ENCODE measurements around the gene EPPIN.

The EPPIN gene

GRCh38 chr20:45564760-45565276, 17.6 kb upstream of the EPPIN start:
- H3K4me3 ChIP-seq (replicated peaks; ENCODE audit: low read depth, low read length) = no peak overlapping the region
- no peak for TF ChIP-seq CTCF (IDR thresholded peaks at IDR 0.05; ENCODE audit: low read length, missing control alignments)
- DNase-seq (ENCODE audit: low read depth) = no peak

GRCh38 chr20:45555198-45555597, 8.0 kb upstream of the EPPIN start:
- DNase-seq (ENCODE audit: low read depth) = no peak
- no peak for TF ChIP-seq CTCF (IDR thresholded peaks at IDR 0.05; ENCODE audit: low read length, missing control alignments)
- H3K4me3 ChIP-seq (replicated peaks; ENCODE audit: low read depth, low read length) = no peak overlapping the region

- TF ChIP-seq CTCF (IDR thresholded peaks at IDR 0.05; ENCODE audit: low read length, missing control alignments) = no peak
- no peak for DNase-seq (ENCODE audit: low read depth)
- H3K4me3 ChIP-seq (replicated peaks; ENCODE audit: low read depth, low read length) = no peak overlapping the region
Observed at GRCh38 chr20:45552456-45552855, 5.3 kb upstream of the EPPIN start.

- TF ChIP-seq CTCF (IDR thresholded peaks at IDR 0.05; ENCODE audit: low read length, missing control alignments) = no peak
- H3K4me3 ChIP-seq (replicated peaks; ENCODE audit: low read depth, low read length) = no peak overlapping the region
- no peak for DNase-seq (ENCODE audit: low read depth)
Observed at GRCh38 chr20:45550765-45551164, 3.6 kb upstream of the EPPIN start.

- DNase-seq (ENCODE audit: low read depth) = no peak
- H3K4me3 ChIP-seq (replicated peaks; ENCODE audit: low read depth, low read length) = no peak overlapping the region
- no peak for TF ChIP-seq CTCF (IDR thresholded peaks at IDR 0.05; ENCODE audit: low read length, missing control alignments)
Observed at GRCh38 chr20:45548410-45548809, 1.2 kb upstream of the EPPIN start.

- TF ChIP-seq CTCF (IDR thresholded peaks at IDR 0.05; ENCODE audit: low read length, missing control alignments) = peak; percentile 38
- DNase-seq (ENCODE audit: low read depth) = peak; percentile 40
- H3K4me3 ChIP-seq (replicated peaks; ENCODE audit: low read depth, low read length) = no peak overlapping the region
Observed at GRCh38 chr20:45545754-45546453, 1.3 kb downstream of the EPPIN start.

- no peak for TF ChIP-seq CTCF (IDR thresholded peaks at IDR 0.05; ENCODE audit: low read length, missing control alignments)
- no peak overlapping the region for H3K4me3 ChIP-seq (replicated peaks; ENCODE audit: low read depth, low read length)
- DNase-seq (ENCODE audit: low read depth) = no peak
Observed at GRCh38 chr20:45545351-45545750, 1.9 kb downstream of the EPPIN start.

Measured in fibroblast of pulmonary artery (primary cell).